GM12865 (cell line): ENCODE data around the gene ITGA3.

Experiments
- DNase-seq: peaks from one replicate; pipeline ENCODE4 v3.0.0; 2010; ENCODE audit warnings: low read depth
- H3K4me3 ChIP-seq: 2 replicates; pipeline ENCODE4 v1.5.1; 2011; ENCODE audit warnings: mild to moderate bottlenecking, low read depth, low read length, control low read depth
- TF ChIP-seq, protein P1 (sequence below): IDR thresholded peaks from 2 replicates; pipeline ENCODE4 v1.5.1; 2011; ENCODE audit warnings: low read length, control low read depth, low read depth, inconsistent platforms; ENCODE audit not compliant: insufficient read depth; ENCODE audit errors: missing control alignments

Gene ITGA3

DNA sequence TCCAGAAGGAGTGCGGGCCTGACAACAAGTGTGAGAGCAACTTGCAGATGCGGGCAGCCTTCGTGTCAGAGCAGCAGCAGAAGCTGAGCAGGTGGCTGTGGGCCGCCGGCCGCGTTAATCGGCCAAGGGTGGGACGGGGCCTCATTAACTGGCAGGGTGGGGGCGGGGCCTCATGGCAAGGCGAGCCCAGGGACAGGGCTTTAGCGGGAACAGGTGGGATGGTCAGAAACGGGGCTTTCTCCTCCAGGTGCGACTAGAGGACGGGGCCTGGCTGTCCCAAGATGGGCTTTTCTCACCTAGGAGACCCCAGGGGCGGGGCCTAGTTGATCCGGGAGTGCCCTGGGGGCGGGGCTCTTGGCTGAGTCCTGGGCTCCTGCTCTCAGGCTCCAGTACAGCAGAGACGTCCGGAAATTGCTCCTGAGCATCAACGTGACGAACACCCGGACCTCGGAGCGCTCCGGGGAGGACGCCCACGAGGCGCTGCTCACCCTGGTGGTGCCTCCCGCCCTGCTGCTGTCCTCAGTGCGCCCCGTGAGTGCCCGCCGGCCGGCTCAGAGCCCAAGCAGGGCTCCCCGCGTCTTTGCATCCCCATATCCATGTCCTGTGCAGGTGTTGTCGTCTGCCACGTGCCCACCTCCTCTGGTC is 20.8 kb downstream of the ITGA3 start:
- DNase-seq = no peak
- H3K4me3 ChIP-seq = no peak overlapping the region
- TF ChIP-seq, protein P1, sequence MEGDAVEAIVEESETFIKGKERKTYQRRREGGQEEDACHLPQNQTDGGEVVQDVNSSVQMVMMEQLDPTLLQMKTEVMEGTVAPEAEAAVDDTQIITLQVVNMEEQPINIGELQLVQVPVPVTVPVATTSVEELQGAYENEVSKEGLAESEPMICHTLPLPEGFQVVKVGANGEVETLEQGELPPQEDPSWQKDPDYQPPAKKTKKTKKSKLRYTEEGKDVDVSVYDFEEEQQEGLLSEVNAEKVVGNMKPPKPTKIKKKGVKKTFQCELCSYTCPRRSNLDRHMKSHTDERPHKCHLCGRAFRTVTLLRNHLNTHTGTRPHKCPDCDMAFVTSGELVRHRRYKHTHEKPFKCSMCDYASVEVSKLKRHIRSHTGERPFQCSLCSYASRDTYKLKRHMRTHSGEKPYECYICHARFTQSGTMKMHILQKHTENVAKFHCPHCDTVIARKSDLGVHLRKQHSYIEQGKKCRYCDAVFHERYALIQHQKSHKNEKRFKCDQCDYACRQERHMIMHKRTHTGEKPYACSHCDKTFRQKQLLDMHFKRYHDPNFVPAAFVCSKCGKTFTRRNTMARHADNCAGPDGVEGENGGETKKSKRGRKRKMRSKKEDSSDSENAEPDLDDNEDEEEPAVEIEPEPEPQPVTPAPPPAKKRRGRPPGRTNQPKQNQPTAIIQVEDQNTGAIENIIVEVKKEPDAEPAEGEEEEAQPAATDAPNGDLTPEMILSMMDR = no peak

DNA sequence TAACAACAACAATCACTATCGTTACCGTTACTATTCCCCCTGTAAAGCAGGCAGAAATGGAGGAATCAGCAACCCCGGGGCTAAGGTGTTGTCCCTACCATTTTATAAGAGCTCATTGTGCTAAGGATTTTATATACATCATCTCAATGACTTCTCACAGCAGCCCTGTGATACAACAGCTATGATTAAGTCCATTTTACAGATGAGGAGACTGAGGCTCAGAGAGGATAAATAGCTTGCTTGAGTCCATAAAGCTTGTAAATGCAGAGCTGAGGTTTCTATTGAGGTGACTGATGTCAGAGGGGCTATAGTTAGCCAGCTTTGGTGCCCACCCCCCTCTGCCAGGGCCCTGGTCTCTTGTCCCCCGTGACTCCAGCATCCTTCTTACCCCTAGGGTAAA is 22.5 kb downstream of the ITGA3 start:
- TF ChIP-seq, protein P1 = no peak
- no peak for DNase-seq
- H3K4me3 ChIP-seq = no peak overlapping the region

DNA sequence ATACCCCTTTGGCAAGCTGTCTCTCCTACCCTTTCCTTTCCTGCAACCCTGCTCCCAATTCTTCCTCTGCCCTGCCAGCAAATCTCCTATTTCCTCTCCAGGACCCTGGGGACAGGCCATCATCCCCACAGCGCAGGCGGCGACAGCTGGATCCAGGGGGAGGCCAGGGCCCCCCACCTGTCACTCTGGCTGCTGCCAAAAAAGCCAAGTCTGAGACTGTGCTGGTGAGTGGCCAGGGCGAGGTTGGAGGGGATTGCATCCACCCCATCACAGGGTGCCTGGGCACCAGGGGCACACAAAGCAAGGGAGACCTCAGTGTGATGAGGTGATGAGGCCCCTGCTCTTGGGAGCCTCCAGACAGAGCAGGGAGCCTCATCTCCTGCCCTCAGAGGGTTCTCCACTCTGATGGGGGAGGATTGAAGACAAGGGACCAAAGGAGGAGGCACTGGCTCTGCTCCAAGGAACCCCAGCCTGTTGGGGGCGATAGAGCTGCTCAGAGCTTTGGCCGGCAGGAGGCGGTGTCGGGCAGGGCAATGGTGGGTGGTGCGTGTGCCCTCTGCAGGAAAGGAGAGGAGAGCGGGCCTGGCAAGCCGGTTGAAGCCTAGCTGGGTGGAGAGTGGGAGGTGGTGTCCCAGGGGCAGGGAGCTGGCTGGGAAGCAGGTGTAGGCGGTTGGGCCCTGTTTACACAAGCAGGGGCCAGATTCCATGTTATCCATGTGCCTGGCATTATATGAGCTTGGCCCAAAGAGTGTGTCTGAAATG is 23.6 kb downstream of the ITGA3 start:
- TF ChIP-seq, protein P1 = peak; percentile 88
- peak; percentile 68 for DNase-seq
- no peak overlapping the region for H3K4me3 ChIP-seq

DNA sequence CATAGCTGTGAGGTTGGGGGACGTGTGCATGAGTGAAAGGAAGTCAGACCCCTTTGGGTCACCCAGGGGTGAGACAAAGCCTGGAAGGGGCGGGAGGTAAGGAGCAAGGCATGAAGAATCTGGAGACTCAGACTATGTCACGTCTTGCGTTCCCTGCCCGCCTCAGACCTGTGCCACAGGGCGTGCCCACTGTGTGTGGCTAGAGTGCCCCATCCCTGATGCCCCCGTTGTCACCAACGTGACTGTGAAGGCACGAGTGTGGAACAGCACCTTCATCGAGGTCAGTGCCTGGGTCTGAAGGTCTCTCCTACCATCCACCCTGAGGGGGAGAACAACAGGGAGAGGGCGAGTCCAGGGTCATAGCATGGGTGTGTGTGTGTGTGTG is 24.2 kb downstream of the ITGA3 start:
- no peak for DNase-seq
- H3K4me3 ChIP-seq = no peak overlapping the region
- TF ChIP-seq, protein P1 = no peak

DNA sequence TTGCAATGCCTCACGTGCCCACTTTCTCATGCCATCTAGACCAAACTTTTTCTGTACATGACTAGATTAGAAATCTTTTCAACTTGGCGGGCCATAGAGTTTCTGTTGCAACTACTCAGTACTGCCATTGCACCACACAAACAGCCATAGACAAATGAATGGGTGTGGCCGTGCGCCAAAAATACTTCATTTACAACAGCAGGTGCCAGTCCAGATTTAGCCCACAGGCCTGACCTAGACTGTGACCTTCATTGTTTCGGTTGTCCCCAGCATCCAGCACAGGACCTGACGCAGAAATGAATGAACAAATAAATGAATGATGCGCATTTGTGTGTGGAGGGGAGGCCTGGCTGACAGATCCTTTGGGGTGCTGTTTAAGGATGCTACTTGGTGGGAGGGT is 24.9 kb downstream of the ITGA3 start:
- no peak overlapping the region for H3K4me3 ChIP-seq
- TF ChIP-seq, protein P1 = no peak
- DNase-seq = peak; percentile 76

DNA sequence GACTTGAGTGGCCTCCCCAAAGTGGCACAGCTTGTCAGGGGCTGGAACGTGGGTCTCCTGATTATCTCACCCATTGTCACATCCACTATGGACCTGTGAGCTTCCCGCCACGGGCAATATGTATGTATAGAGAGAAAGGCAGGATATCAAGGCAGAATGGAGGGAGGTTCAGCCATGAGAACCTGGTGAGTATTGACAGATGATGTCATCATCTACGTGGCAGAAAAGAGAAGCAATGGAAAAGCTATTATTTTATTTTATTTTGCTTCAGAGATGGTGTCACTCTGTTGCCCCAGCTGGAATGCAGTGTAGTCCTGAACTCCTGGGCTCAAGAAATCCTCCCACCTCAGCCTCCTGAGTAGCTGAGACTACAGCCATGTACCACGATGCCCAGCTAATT is 25.8 kb downstream of the ITGA3 start:
- TF ChIP-seq, protein P1 = no peak
- DNase-seq = no peak
- H3K4me3 ChIP-seq = no peak overlapping the region
